HG03432 (cell line): Measurements from ENCODE around the gene POT1.

Experiments
- ATAC-seq: cut with Tn5 transposase; IDR thresholded peaks from one replicate; pipeline ENCODE4 v1.9.1; 2021; ENCODE audit warnings: mild to moderate bottlenecking, moderate library complexity; ENCODE audit not compliant: unreplicated experiment

POT1 gene

GRCh38 chr7:124773938-124774337 lies 155.7 kb downstream of the POT1 start:
- ATAC-seq: no peak

DNA sequence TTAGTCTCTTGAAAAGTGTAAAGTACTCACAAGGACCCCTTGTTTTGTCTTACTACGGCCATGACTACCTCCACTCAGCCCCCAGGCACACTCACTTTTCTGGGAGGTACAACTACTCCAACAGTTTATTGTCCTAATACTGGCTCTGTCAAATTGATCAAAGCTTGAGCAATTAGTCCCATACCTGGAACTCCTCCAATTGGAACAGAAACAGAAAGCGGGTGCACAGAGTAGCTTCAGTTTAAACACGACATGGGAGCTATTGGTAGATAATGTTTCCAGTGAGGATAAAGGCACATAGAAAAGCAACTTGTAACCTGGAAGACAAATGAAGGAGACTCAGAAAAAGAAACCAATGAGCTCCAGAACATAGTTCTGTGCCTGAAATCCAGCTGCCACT lies 156.3 kb downstream of the POT1 start:
- ATAC-seq: no peak
